Astrocyte (in vitro differentiated cells and primary cell): Measurements from ENCODE around the gene INPP5A. TPM values are rescaled to one million over a fixed set of nuclear protein-coding genes. Genes with fewer than 3 reads are reported as not detected.

ENCODE experiments used
- DNase-seq: peaks from one replicate; pipeline ENCODE4 v3.0.0-alpha.2; 2010; ENCODE audit warnings: low read depth
- FAIRE-seq: peaks from 2 replicates; lab custom pipeline; 2011; peaks lifted over from hg19 to GRCh38; lab: Jason Lieb, UNC
- H2AFZ ChIP-seq: 2 replicates; pipeline ENCODE4 v1.6.0; 2012; ENCODE audit warnings: low read depth, low read length, inconsistent platforms
- H3K27ac ChIP-seq: 2 replicates; pipeline ENCODE4 v1.5.1; 2011; ENCODE audit warnings: low read depth, low read length, inconsistent platforms
- H3K27me3 ChIP-seq: 2 replicates; pipeline ENCODE4 v1.6.0; 2011; ENCODE audit warnings: low read length, inconsistent platforms; ENCODE audit not compliant: insufficient read depth
- H3K36me3 ChIP-seq: 2 replicates; pipeline ENCODE4 v1.5.1; 2011; ENCODE audit warnings: low read length, inconsistent platforms; ENCODE audit not compliant: insufficient read depth
- H3K4me1 ChIP-seq: 2 replicates; pipeline ENCODE4 v1.5.1; 2011; ENCODE audit warnings: low read length, inconsistent platforms; ENCODE audit not compliant: insufficient read depth
- H3K4me2 ChIP-seq: 2 replicates; pipeline ENCODE4 v1.6.0; 2012; ENCODE audit warnings: low read length, inconsistent platforms
- H3K4me3 ChIP-seq: 2 replicates; pipeline ENCODE4 v1.5.1; 2011; ENCODE audit warnings: low read depth, mild to moderate bottlenecking, low read length, inconsistent platforms; ENCODE audit not compliant: insufficient read depth
- H3K79me2 ChIP-seq: 2 replicates; pipeline ENCODE4 v1.6.0; 2012; ENCODE audit warnings: mild to moderate bottlenecking, low read length, inconsistent platforms; ENCODE audit not compliant: insufficient read depth
- H3K9ac ChIP-seq: 2 replicates; pipeline ENCODE4 v1.6.0; 2012; ENCODE audit warnings: mild to moderate bottlenecking, low read length, inconsistent platforms
- H3K9me3 ChIP-seq: 2 replicates; pipeline ENCODE4 v1.5.1; 2012; ENCODE audit warnings: low read depth, mild to moderate bottlenecking, low read length, inconsistent platforms; ENCODE audit not compliant: insufficient read depth
- H4K20me1 ChIP-seq: 2 replicates; pipeline ENCODE4 v1.6.0; 2012; ENCODE audit warnings: low read length, inconsistent platforms; ENCODE audit not compliant: insufficient read depth
- H3K27ac Mint-ChIP-seq: one replicate; pipeline ENCODE4 v1.8.0; 2021; ENCODE audit warnings: mild to moderate bottlenecking, mixed read lengths; ENCODE audit not compliant: unreplicated experiment
- H3K27me3 Mint-ChIP-seq: one replicate; pipeline ENCODE4 v1.8.0; 2021; ENCODE audit warnings: low read depth, mixed read lengths; ENCODE audit not compliant: unreplicated experiment
- H3K36me3 Mint-ChIP-seq: one replicate; pipeline ENCODE4 v1.8.0; 2021; ENCODE audit warnings: low read depth, mixed read lengths; ENCODE audit not compliant: unreplicated experiment
- H3K4me1 Mint-ChIP-seq: one replicate; pipeline ENCODE4 v1.8.0; 2021; ENCODE audit warnings: low read depth, mixed read lengths; ENCODE audit not compliant: unreplicated experiment
- H3K4me3 Mint-ChIP-seq: one replicate; pipeline ENCODE4 v1.8.0; 2021; ENCODE audit warnings: mild to moderate bottlenecking, moderate library complexity, mixed read lengths; ENCODE audit not compliant: unreplicated experiment
- H3K9me3 Mint-ChIP-seq: one replicate; pipeline ENCODE4 v1.8.0; 2021; ENCODE audit warnings: mild to moderate bottlenecking, mixed read lengths; ENCODE audit not compliant: unreplicated experiment
- EZH2 ChIP-seq: IDR thresholded peaks from 2 replicates; pipeline ENCODE4 v1.6.1; 2012; ENCODE audit warnings: mild to moderate bottlenecking, low read length, inconsistent platforms; ENCODE audit not compliant: insufficient read depth
- total RNA-seq: library from RNA; stranded (reverse); gene quantifications from 2 replicates; pipeline ENCODE4 v1.2.1, GENCODE V29; 2021
- TF ChIP-seq, protein P1 (sequence below): IDR thresholded peaks from 2 replicates; pipeline ENCODE4 v1.5.1; 2011; ENCODE audit warnings: low read depth, mild to moderate bottlenecking, inconsistent platforms, low read length, moderate library complexity; ENCODE audit not compliant: insufficient read depth

INPP5A gene
- total RNA-seq, 1 donor from 2014 or later, result 39.1 TPM

DNA sequence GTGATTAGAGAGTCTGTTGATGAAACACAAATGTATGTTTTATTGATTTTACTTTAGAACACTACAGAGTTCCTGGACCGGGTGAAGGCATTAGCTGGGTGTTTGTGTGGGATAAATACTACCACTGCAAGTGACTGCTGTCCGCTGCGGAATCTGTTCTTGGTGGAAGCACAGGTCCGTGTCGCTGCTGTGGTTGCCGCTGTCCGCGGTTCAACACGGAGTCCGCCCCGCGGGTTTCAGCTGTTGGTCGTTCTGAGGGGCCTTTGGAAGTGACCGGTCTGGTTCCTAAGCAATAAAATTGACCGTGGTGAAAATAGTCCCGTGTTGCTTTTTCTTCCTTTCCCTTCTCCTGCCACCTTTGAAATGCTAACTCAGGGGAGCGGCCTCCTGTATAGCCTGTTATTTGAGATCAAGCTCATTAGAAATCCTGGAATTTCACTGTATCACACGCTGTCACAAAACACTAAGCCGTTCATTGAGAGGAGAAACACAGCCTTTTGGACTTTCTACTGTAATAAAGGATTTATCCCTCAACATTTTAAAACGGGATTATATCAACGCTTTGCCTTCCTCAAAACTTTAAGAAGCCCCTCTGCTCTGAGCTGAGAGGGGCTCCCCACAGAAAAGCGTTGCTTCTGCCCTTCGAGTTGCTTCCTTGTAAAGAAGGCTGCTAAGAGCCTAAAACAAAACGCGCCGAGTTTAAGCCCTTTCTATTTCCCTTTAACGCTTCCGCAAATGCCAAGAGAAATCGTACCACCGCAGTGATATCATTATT lies 245.8 kb downstream of the INPP5A start:
- TF ChIP-seq, protein P1, sequence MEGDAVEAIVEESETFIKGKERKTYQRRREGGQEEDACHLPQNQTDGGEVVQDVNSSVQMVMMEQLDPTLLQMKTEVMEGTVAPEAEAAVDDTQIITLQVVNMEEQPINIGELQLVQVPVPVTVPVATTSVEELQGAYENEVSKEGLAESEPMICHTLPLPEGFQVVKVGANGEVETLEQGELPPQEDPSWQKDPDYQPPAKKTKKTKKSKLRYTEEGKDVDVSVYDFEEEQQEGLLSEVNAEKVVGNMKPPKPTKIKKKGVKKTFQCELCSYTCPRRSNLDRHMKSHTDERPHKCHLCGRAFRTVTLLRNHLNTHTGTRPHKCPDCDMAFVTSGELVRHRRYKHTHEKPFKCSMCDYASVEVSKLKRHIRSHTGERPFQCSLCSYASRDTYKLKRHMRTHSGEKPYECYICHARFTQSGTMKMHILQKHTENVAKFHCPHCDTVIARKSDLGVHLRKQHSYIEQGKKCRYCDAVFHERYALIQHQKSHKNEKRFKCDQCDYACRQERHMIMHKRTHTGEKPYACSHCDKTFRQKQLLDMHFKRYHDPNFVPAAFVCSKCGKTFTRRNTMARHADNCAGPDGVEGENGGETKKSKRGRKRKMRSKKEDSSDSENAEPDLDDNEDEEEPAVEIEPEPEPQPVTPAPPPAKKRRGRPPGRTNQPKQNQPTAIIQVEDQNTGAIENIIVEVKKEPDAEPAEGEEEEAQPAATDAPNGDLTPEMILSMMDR, result no peak
- TF ChIP-seq EZH2, result no peak
- peaks cover 2% of the 10 kb centered on the region for H3K36me3 ChIP-seq
- H2AFZ ChIP-seq, result no peak overlapping the region
- DNase-seq (no peak), FAIRE-seq (no peak)
- no peak overlapping the region for H3K9ac ChIP-seq
- peaks cover 5% of the 10 kb centered on the region for H3K4me1 ChIP-seq
- Mint-ChIP-seq H3K36me3 (peaks cover 14% of the 10 kb centered on the region), H3K27ac (peak overlapping the region; percentile 87), H3K4me1 (no peaks in the 10 kb centered on the region), H3K27me3 (peaks cover 23% of the 10 kb centered on the region), H3K9me3 (peaks cover 10% of the 10 kb centered on the region), H3K4me3 (no peak overlapping the region)
- peaks cover 28% of the 10 kb centered on the region for H3K27me3 ChIP-seq
- no peaks in the 10 kb centered on the region for H3K79me2 ChIP-seq
- H3K4me3 ChIP-seq, result no peak overlapping the region
- peaks cover 16% of the 10 kb centered on the region for H4K20me1 ChIP-seq
- no peak overlapping the region for H3K4me2 ChIP-seq
- no peak overlapping the region for H3K27ac ChIP-seq
- H3K9me3 ChIP-seq, result no peaks in the 10 kb centered on the region

DNA sequence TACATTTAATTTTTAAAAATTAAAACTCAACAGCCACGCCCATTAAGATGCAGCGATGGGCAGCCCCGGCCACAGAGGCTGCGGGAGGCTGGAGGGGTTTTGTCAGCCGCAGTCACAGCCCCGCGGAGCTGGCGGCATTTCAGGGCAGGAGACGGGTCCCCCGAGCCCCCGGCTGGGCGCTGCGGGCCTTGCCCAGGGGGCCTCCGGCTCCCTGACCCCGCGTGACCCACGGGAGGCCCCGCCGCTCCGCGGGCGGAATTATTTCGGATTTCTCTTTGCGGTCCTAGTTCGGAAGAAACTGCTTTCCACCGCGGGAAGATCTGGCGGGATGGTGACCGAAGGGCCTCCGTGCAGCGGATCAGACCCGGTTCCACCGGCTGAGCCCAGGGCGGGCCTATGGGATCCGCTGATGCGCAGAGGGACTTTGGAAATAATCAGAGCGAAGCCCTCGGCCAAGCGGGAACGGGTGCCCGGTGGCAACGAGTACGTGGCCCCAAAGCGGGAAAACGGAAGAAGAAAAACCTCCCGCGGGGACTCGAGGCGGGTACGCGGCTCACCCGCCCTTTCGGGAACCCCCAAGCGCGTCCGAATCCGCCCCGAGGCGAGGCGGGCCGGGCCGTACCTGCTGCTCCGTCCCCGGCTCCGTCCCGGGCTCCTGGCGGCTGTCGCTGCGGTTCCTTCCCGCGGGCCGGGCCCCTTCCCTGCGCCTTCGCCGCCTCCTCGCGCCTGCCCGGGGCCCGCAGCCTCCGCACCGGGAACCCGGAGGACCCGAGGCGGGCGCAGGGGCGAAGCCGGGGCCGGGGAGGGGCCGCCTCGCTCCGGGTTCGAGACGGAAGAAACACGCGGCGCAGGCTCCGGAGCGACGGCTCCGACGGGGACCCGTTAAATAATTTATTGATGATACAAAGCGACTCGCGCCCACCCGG lies 246.6 kb downstream of the INPP5A start:
- Histone ChIP-seq H3K4me1 (peaks cover 5% of the 10 kb centered on the region), H3K4me2 (peak overlapping the region; percentile 26), H3K4me3 (no peak overlapping the region), H3K36me3 (peaks cover 2% of the 10 kb centered on the region), H3K27me3 (peaks cover 36% of the 10 kb centered on the region), H4K20me1 (peaks cover 16% of the 10 kb centered on the region), H3K27ac (no peak overlapping the region), H3K9me3 (no peaks in the 10 kb centered on the region), H3K9ac (no peak overlapping the region), H2AFZ (no peak overlapping the region), H3K79me2 (no peaks in the 10 kb centered on the region)
- Mint-ChIP-seq H3K27ac (peak overlapping the region; percentile 89), H3K36me3 (peaks cover 14% of the 10 kb centered on the region), H3K27me3 (peaks cover 25% of the 10 kb centered on the region), H3K4me3 (no peak overlapping the region), H3K4me1 (no peaks in the 10 kb centered on the region), H3K9me3 (peaks cover 10% of the 10 kb centered on the region)
- peak; percentile 59 for TF ChIP-seq EZH2
- TF ChIP-seq, protein P1, result no peak
- FAIRE-seq (no peak), DNase-seq (no peak)
